ENCODE data around the gene PPP1R12A.

PPP1R12A gene

GRCh38 chr12:79834712-79835376 lies 100.1 kb downstream of the PPP1R12A start:
- TF ChIP-seq CTCF (IDR thresholded peaks at IDR 0.05): no peak

GRCh38 chr12:79830440-79830839 lies 104.5 kb downstream of the PPP1R12A start:
- TF ChIP-seq CTCF (IDR thresholded peaks at IDR 0.05): no peak

DNA sequence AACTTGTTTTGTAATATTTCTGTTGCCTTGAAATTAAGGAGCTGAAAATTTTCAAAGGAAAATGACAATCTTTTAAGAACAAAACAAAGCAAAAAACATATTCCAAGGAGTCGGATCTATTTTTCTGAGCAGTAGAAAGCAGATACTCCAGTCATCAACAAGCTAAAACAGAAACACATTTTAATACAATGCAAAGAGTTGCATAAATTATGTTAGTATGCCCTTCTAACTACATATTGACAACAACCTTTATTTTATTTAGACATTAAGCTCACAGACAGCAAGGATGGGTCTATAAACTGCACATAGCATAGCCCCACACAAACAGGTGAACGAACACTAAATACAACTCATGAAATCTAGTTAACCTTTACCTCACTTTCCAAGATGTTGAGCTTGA lies 106.0 kb downstream of the PPP1R12A start:
- no peak for TF ChIP-seq CTCF (IDR thresholded peaks at IDR 0.05)

DNA sequence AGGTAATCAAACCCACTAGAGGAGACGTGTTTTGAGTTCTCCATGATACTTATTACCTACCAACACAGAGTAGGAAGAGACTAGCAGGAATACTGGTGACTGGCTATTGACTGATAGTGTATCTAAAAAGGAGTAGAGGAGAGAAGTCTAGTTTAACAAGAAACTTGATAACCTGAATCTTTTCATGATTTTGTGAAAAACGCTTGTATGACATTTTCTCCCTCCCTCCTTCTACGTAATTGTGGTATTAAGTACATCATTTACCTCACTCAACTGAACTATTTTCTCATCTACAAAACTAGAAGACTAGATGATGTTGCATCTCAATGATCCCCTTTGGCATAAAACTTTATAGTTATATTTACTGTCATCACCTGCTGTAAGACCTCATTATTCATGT lies 107.4 kb downstream of the PPP1R12A start:
- no peak for TF ChIP-seq CTCF (IDR thresholded peaks at IDR 0.05)

DNA sequence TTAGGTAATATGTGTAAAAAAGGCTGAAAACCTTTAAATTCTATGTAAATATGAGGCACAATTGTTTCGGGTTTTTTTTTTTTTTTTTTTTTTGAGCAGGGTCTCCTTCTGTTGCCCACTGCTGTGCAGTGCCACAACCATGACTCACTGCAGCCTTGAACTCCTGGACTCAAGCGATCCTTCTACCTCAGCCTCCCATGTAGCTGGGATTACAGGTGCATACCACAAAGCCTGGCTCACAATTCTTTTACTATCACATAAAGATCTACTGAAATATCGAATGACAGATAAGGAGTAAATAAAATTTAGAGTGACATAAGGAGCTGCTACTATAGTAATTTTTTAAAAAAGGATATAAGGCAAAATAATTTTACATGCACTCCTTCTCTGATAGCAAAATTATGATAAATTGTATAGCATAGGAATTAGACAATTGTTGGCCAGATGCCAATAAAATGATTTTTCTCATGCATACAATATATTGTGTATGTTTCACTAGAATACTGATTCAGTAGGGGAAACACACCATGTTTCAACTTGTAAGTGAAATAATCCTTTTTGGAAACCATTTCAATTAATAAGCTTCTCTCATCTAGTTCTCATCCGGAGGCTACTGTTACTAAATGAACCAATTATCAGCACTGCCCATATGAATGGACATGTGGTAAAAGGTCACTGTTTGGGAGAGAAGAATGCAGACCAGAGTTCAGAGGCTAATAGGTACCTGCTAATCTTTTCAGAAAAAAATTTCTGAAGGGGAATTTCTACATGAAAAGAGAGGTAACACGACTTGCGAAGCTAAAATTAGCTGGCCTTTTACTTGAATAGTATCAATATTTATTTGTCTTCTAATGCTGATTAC lies 108.4 kb downstream of the PPP1R12A start:
- no peak for TF ChIP-seq CTCF (IDR thresholded peaks at IDR 0.05)

- TF ChIP-seq CTCF (IDR thresholded peaks at IDR 0.05): no peak
Observed at GRCh38 chr12:79822475-79822874, 112.4 kb downstream of the PPP1R12A start.

DNA sequence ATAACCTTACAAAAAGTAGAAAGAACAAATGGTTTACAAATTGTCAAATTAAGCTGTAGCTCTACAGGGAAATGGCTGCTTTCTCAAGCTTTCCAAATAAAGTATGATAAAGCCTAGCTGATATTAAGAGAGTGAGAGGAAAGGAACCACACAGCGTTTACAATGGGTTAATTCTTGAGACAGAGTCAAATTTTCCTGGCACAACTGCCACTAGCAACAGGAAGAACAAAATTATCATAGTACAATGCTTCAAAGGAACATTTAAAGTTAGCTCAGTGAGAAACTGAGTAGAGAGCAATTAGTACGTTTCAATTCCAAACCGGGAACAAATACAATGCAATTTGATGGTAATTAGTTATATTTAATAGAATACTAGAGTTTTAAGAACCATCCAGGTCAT lies 116.0 kb downstream of the PPP1R12A start:
- TF ChIP-seq CTCF (IDR thresholded peaks at IDR 0.05): no peak
